ENCODE measurements around the gene LRRD1. TPM values are rescaled to one million over a fixed set of nuclear protein-coding genes. Genes with fewer than 3 reads are reported as not detected.

Gene LRRD1
- total RNA-seq: not detected

GRCh38 chr7:92178928-92179924 lies at the start of gene LRRD1:
TSS of gene LRRD1 (minus strand) at chr7:92179142. CDS start at chr7:92165202, 13,940 bp downstream.
- Histone ChIP-seq H3K4me1 (peaks cover 3% of the 10 kb centered on the region), H3K27ac (peak within 1 kb of the TSS; percentile 36 to 85 (median 74)), H3K4me3 (peak within 1 kb of the TSS in 1 of 2 donors; percentile 21), H3K36me3 (replicated peaks in 1 of 2; ENCODE audit: insufficient read depth in 1 of 2, low read depth in 2 of 2) (no peaks in the 10 kb centered on the region), H3K27me3 (no peaks in the 10 kb centered on the region), H3K9me3 (no peaks in the 10 kb centered on the region)
- ATAC-seq (peak; percentile 99), DNase-seq (peak; percentile 93 to 97 (median 96))
- TF ChIP-seq CTCF (IDR thresholded peaks at IDR 0.05) (peak; percentile 97 to 99 (median 98)), POLR2A (IDR thresholded peaks at IDR 0.05) (peak; percentile 67 to 91 (median 81))
- intact Hi-C loops (cut with DNase I): no loop called here
- WGBS, 2 donors: 8 to 10% methylated on average over 45 to 51 of the region's 60 CpGs

DNA sequence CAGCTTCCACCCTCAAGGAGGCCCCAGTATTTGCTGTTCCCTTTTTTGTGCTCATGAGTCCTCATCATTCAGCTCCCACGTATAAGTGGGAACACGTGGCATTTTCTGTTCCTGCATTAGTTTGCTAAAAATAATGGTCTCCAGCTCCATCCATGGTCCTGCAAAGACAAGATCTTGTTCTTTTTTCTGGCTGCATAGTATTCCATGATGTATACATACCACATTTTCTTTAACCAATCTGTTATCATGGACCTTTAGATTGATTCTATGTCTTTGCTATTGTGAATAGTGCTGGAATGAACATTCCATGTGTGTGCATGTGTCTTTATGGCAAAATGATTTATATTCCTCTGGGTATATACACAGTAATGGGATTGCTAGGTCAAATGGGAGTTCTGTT lies 49.8 kb upstream of the LRRD1 start:
- H3K4me1 ChIP-seq: no peaks in the 10 kb centered on the region
- no peaks in the 10 kb centered on the region for H3K27me3 ChIP-seq
- H3K36me3 ChIP-seq (replicated peaks in 1 of 2; ENCODE audit: insufficient read depth in 1 of 2, low read depth in 2 of 2): peaks cover 5 to 12% of the 10 kb centered on the region in 2 donors
- no peak overlapping the region for H3K4me3 ChIP-seq
- no peaks in the 10 kb centered on the region for H3K9me3 ChIP-seq
- DNase-seq: no peak
- TF ChIP-seq CTCF (IDR thresholded peaks at IDR 0.05) (no peak), POLR2A (IDR thresholded peaks at IDR 0.05) (no peak)
- intact Hi-C loops (cut with DNase I): no loop called here
- ATAC-seq: no peak
- 94 to 95% methylated on average over 2 of the region's 2 CpGs for WGBS, 2 donors
- H3K27ac ChIP-seq: no peak overlapping the region

- Histone ChIP-seq H3K9me3 (no peaks in the 10 kb centered on the region), H3K27ac (no peak overlapping the region), H3K36me3 (replicated peaks in 1 of 2; ENCODE audit: insufficient read depth in 1 of 2, low read depth in 2 of 2) (peaks cover 0 to 14% of the 10 kb centered on the region in 2 donors), H3K4me3 (no peak overlapping the region), H3K27me3 (no peaks in the 10 kb centered on the region), H3K4me1 (no peaks in the 10 kb centered on the region)
- 94 to 95% methylated on average over 2 of the region's 2 CpGs for WGBS, 2 donors
- no peak for ATAC-seq
- DNase-seq: no peak
- intact Hi-C loops (cut with DNase I): no loop called here
- no peak for TF ChIP-seq CTCF (IDR thresholded peaks at IDR 0.05)
- TF ChIP-seq POLR2A (IDR thresholded peaks at IDR 0.05): no peak
Observed at GRCh38 chr7:92228100-92228499, 49.2 kb upstream of the LRRD1 start.

DNA sequence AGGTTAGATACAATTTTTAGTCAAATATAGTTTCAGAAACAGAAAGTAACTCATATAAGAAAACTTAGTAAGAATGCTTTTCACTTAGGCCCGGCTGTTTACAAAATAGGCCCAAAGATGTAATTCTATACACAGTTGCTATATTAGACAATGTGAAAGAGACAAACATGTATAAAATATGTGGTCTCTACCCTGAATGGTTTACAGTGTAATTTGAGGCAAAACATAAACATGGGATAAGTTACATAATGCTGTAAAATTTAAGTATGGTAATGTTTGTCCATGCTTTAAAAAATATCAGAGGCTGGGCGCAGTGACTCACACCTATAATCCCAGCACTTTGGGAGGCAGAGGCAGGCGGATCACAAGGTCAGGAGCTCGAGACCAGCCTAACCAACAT lies 48.0 kb upstream of the LRRD1 start:
- 89 to 90% methylated on average over 4 of the region's 4 CpGs for WGBS, 2 donors
- Histone ChIP-seq H3K4me3 (no peak overlapping the region), H3K27me3 (no peaks in the 10 kb centered on the region), H3K4me1 (no peaks in the 10 kb centered on the region), H3K36me3 (replicated peaks in 1 of 2; ENCODE audit: insufficient read depth in 1 of 2, low read depth in 2 of 2) (peaks cover 0 to 15% of the 10 kb centered on the region in 2 donors), H3K9me3 (no peaks in the 10 kb centered on the region), H3K27ac (no peak overlapping the region)
- ATAC-seq (no peak), DNase-seq (no peak)
- no peak for TF ChIP-seq POLR2A (IDR thresholded peaks at IDR 0.05)
- no peak for TF ChIP-seq CTCF (IDR thresholded peaks at IDR 0.05)
- intact Hi-C loops (cut with DNase I): no loop called here

All from body of pancreas (tissue), 4 donors.